Cardiac fibroblast (primary cell): ENCODE data around the gene IL1RL2.

Experiments used
- DNase-seq, 2 donors: peaks; one replicate each; pipeline versions ENCODE4 v3.0.0 to v3.0.0-alpha.2; 2010; ENCODE audit warnings: low read depth in 2 of 2
- H3K4me3 ChIP-seq, 2 donors: replicated peaks in 1 of 2; 1 replicate in 1 of 2; 2 replicates in 1 of 2; pipeline ENCODE4 v1.5.1; 2011; ENCODE audit warnings: low read depth in 2 of 2, low read length in 2 of 2, mild to moderate bottlenecking in 2 of 2, moderate library complexity in 1 of 2
- TF ChIP-seq, protein P1 (sequence below): IDR thresholded peaks from one replicate; pipeline ENCODE4 v1.5.1; 2011; ENCODE audit warnings: low read depth, mild to moderate bottlenecking, low read length, inconsistent platforms

Gene IL1RL2

DNA sequence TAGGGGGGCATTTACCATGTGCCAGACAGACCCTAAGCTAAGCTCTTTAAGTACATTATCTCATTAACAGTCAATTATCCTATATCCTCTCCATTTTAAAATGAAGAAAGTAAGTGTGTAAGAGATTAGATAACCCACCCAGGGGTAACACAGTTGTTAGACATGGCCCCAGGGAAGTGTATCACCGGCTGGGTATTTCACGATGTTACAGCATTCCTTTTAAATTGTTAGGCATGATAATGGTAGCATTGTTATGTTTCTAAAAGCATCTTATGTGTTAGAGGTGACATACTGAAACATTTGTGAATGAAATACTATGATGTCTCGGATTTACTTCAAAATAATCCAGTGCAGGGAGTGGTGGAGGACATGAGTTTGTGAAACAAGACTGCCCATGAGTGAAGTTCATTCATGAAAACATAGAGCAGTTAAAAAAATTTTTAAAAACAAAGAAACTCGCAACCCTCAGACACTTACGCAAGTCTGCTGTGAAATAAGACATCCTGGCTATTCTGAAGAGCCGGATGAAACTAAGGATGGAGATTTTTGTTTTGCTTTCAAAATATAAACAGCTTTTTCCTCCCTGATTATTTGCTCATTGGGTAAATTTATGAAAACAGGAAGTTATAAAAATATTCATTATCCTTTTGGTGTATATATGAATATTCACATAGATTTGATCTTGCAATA is 54.9 kb downstream of the IL1RL2 start:
- TF ChIP-seq, protein P1, sequence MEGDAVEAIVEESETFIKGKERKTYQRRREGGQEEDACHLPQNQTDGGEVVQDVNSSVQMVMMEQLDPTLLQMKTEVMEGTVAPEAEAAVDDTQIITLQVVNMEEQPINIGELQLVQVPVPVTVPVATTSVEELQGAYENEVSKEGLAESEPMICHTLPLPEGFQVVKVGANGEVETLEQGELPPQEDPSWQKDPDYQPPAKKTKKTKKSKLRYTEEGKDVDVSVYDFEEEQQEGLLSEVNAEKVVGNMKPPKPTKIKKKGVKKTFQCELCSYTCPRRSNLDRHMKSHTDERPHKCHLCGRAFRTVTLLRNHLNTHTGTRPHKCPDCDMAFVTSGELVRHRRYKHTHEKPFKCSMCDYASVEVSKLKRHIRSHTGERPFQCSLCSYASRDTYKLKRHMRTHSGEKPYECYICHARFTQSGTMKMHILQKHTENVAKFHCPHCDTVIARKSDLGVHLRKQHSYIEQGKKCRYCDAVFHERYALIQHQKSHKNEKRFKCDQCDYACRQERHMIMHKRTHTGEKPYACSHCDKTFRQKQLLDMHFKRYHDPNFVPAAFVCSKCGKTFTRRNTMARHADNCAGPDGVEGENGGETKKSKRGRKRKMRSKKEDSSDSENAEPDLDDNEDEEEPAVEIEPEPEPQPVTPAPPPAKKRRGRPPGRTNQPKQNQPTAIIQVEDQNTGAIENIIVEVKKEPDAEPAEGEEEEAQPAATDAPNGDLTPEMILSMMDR = no peak
- H3K4me3 ChIP-seq = no peak overlapping the region
- peak in 1 of 2 donors; percentile 41 for DNase-seq

DNA sequence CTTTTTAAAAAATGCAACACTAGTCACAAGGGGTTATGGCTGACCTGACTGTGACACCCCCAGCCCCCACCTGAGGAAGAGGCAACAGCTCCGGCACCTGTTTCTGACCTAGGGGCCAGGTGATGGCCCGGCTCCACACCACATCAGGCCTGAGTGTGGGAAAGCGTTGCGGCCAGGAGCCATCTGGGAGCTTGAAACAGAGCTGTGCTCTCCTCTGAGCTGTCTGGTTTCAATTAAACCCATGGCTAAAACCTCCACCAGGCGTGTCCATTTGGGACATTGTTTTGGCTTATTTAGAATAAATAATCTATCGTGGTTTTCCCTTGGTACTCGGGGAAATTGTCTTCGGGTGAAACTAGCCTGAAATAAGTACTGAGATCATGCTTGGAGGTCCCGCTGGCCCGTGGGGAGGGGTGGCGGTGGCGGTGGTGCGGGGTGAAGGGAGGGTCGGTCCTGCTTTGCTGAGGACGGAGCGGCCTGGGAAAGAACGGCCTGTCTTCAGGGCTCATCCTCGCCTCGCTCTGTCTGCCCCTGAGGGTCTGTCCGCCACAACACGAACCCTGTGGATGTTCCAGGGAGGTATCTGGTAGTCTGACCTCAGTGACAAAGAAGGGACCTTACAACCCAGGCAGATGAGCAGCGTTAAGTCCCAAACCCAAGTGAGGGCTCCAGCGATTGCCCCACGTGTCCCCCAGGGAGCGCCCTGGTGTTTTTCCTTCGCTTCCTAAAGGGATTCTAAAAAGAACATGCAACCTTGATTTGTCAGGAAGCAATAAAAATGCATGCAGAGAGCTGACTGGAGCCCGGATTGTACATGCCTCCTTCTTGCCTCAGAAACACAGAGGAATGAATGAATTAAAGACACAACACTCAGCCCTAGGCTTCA is 58.7 kb downstream of the IL1RL2 start:
- no peak overlapping the region for H3K4me3 ChIP-seq
- TF ChIP-seq, protein P1 = peak; percentile 31
- peak in 1 of 2 donors; percentile 56 for DNase-seq

DNA sequence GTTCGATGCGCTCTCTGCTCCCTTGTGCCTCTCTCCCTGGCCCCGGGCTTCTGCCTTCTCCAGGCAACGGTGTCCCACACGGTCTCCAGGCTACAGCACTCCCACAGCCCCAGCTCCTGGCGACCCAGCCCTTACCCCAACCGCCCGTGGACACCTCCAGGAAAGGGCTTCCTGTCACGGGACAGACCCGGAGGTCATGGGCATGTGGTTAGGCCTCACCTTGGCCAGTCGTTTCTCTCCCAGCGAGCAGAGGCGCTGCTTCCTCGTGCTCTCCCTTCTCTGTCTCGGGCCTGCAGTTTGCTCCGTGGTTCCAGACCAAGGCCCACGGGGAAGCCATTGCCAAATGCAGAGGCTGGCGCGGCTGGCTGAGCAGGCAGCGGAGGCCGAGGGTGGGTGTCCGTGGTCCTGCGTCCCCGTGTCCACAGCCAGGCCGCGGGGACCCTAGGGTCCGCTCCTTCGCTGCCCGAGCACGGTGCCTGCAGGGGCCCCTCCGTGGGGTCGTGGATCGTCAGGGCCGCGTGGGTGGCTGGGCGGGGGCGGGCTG is 63.5 kb downstream of the IL1RL2 start:
- H3K4me3 ChIP-seq = no peak overlapping the region
- DNase-seq = no peak
- TF ChIP-seq, protein P1 = no peak

DNA sequence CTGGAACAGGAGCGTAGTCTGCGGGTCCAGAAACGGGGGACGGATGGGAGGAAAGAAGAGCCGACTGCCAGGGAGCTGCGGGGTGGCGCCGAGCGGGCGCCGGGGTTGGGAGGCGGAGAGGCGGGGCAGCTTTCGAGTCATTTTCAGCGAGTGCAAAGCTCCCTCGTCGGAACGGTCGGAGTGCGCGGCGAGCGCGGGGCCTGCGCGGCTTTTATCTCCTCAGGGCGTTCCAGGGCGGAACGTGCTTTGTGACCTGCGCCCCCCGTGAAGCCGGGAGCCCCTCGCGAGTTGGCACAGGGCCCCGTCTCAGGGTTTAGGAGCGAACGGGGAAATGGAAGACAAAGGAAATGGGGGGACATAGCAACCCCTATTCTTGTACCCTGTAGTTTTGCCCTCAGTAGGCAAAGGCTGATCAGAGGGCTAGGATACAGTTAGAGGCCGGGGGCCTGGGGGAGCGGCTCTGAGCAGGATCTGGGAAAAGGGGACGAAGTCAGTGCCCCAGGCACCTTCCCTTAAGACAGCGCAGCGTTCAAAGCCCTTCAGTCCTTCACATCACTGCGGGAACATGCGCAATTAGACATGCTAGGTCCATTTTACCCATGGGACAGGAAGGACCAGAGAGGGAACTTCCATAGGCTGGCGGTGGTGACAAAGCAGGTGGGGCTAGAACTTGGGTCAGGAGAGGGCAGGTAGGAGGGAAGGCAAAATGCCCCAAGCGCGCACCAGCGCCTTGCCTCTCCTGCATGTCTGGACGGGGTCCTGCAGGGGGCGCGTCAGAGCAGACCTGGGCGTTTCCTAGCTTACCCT is 64.4 kb downstream of the IL1RL2 start:
- DNase-seq = peak; percentile 53 to 60
- peak overlapping the region; percentile 35 to 49 for H3K4me3 ChIP-seq
- TF ChIP-seq, protein P1 = peak; percentile 62

DNA sequence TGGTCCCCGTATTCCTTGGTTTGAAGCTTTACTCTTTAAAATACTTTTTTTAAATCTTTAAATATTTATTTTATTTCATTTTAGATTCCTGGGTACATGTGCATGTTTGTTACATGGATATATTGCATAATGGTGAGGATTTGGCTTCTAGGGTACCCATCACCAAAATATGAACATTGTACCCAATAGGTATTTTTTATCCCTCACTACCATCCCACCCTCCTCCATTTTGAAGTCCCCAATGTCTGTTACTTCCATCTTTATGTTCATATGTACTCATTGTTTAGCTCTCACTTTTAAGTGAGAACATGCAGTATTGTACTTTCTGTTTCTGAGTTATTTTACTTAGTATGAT is 65.0 kb downstream of the IL1RL2 start:
- H3K4me3 ChIP-seq = no peak overlapping the region
- TF ChIP-seq, protein P1 = no peak
- DNase-seq = no peak

DNA sequence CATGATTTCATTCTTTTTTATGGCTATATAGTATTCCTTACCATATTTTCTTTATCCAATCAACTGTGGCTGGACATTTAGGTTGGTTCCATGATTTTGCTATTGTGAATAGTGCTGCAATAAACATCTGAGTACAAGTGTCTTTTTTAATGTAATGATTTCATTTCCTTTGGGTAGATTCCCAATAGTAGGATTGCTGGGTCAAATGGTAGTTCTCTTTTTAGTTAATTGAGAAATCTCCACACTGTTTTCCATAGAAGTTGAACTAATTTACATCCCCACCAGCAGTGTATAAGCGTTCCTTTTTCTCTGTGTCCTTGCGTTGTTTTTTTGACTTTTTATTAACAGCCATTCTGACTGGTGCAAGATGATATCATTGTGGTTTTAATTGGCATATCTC is 65.4 kb downstream of the IL1RL2 start:
- H3K4me3 ChIP-seq = no peak overlapping the region
- no peak for DNase-seq
- TF ChIP-seq, protein P1 = no peak
